HG03571 (cell line): ENCODE data around the gene RAD9A.
"Not testable (repeated sequence)": the region's sequence is repeated elsewhere in the genome, so short reads cannot be mapped to it uniquely, and the experiment has no call there.

ENCODE experiments used
- ATAC-seq: cut with Tn5 transposase; IDR thresholded peaks from one replicate; pipeline ENCODE4 v1.9.1; 2021; ENCODE audit not compliant: unreplicated experiment

The RAD9A gene

GRCh38 chr11:67395555-67396258 lies 3.9 kb downstream of the RAD9A start:
- no peak for ATAC-seq

DNA sequence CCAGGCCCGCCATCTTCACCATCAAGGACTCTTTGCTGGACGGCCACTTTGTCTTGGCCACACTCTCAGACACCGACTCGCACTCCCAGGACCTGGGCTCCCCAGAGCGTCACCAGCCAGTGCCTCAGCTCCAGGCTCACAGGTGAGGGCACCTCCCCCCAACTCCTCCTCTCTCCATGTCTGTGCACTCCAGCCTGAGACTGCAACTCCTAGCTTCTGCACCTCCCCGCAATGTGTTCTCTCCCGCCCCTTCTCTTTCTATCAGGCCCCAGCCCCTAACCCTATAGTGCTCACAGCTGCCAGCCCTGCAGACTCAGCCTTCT lies 4.4 kb downstream of the RAD9A start:
- ATAC-seq: no peak

DNA sequence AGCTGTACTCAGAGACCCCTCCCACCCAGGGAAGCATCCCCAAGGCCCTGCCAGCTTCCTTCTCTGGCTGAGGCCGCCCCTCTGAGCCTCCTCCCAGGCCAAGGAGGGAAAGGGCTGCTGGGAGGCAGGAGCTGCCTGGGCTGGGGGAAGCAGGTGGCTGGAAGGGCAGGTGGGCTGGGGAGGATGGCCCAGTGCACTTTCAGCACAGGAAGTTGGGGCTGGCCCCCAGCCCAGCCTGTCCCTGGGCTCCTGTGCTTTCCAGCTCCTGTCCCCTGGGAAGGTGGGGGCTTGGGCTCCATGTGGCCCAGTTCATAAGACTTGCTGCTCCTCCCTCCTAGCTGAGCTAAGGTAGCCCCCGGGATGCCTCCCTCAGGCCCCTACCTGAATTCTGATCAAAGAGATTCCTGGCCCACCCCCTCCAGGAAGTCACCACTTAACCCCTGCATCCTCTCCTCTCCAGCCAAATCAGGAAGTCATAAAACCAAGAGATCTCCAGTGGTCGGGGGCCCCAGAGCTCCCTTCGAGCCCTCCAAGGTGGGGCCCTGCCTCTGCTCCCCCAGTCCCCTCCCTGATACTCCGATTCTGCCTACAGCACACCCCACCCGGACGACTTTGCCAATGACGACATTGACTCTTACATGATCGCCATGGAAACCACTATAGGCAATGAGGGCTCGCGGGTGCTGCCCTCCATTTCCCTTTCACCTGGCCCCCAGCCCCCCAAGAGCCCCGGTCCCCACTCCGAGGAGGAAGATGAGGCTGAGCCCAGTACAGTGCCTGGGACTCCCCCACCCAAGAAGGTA lies 5.0 kb downstream of the RAD9A start:
- no peak for ATAC-seq

GRCh38 chr11:67397536-67397935 lies 5.8 kb downstream of the RAD9A start:
- no peak for ATAC-seq

- ATAC-seq: no peak
Measured at GRCh38 chr11:67397986-67398660, 6.3 kb downstream of the RAD9A start.

DNA sequence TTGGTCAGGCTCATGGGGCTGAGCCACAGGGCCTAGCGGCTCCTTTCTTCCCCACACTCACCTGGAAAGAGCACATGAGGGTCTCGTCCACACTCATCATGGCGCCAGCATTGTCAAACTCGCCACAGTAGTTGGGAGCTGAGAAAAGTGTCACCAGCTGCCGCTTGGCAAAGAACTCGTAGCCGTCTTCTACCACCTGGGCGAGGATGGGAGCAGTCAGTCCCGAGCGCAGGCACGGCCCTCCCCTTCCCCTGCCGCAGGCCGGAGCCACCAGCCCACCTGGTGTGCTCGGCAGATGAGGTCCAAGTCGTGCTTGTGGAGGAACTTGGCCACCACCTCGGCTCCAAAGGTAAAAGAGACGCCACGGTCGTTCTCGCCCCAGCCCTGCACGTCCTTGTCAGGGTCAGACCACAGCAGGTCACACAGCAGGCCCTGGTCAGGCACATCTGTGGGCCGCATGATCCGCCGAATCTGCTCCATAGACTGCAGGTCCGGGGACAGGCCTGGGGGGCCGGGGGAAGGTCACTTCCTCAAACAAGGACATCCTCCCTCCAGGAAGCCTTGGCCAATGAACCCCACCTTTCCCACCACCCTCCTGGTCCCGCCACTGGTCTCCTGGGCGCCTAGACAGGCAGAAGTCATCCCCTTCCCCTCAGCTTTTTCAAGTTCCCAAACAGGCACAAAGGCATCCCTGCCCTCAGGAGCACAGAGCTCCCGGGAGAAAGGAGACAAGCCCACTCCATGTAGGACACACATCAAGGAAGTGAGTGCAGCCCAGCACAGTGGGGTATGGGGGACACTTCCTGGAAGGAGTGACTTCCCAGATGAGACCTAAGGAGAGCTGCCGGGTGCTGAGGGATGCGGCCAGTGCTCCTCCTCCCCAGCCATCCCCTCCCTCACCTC lies 7.1 kb downstream of the RAD9A start:
- ATAC-seq: no peak

DNA sequence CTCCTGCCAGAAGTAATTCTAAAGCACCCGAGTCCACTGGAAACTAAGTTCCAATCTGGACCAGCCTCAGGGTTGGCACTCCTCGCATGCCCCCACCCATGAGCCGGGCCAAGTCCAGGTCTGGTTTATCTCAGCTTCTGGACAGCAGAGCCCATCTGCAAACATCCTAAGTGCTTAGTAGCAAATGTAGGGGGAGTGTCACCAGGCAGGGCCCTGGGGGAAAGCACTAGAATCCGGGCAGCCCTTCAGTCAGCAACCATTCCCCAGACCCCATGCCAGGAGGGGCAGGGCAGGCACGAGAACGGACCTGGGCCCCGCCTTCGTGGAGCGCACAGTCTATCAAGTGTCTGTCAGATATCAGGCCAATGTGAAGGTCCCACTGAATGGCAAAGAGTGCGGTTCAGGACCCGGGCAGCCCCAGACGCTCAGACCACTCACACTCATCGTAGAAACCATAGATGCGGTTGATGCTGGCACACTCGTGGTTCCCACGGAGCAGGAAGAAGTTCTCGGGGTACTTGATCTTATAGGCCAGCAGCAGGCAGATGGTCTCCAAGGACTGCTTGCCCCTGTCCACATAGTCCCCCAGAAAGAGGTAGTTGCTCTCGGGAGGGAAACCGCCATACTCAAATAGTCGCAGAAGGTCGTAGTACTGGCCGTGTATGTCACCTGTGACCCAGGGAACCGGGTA lies 8.6 kb downstream of the RAD9A start:
- no peak for ATAC-seq

DNA sequence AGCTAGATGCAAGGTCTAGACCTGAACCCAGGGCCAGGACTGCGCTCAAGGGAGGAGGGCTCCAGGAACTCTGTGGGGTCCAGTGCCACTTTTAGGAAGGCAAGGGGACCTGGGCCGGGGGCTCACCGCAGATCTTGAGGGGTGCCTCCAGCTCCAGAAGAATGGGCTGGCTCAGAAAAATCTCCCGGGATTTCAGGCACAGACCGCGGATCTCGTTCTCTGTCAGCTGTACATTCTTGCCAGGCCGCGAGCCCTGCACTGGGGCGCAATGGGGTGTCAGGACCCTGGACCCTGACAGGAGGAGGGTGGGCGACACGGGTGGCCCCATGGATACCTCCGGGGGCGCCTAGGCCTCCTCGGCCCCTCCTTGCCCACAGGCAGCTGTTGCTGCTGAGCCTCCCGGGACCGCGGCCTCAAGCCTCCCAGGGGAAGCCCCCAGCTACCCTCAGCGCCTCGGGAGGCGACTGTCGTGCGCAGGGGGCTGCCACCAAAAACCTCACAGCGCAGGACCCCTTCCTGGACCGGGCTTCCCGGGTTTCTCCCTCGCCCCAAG lies 9.2 kb downstream of the RAD9A start:
- ATAC-seq: peak; percentile 9

- peak; percentile 48 for ATAC-seq
Measured at GRCh38 chr11:67401495-67402191, 9.9 kb downstream of the RAD9A start, which contains the start of gene PPP1CA. Gene PPP1CA, minus strand, starts transcription at chr11:67401858. Its CDS starts 76 bp downstream, at chr11:67401782.

- ATAC-seq: not testable (repeated sequence)
Measured at GRCh38 chr11:67402192-67402839, 10.5 kb downstream of the RAD9A start.

- ATAC-seq: not testable (repeated sequence)
Measured at GRCh38 chr11:67403085-67403484, 11.3 kb downstream of the RAD9A start.

- no peak for ATAC-seq
Measured at GRCh38 chr11:67404515-67405195, 12.9 kb downstream of the RAD9A start.

DNA sequence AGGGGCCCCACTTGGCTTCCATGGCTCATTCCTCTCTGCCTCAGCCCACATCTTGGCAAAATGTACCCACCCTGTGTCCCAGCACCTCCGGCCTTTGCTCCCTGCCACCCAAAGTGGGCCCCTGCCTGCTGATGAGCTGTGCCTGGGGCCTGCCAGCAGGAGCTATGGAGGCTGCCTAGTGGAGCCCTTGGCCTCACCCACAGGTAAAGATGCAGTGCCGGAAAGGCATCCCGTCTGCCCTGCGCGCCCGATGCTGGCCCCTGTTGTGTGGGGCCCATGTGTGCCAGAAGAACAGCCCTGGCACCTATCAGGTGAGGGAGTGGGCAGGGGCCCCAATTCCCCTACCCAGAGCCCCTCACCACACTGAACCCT lies 13.4 kb downstream of the RAD9A start:
- ATAC-seq: no peak

GRCh38 chr11:67405688-67406339 lies 14.0 kb downstream of the RAD9A start:
- ATAC-seq: no peak

DNA sequence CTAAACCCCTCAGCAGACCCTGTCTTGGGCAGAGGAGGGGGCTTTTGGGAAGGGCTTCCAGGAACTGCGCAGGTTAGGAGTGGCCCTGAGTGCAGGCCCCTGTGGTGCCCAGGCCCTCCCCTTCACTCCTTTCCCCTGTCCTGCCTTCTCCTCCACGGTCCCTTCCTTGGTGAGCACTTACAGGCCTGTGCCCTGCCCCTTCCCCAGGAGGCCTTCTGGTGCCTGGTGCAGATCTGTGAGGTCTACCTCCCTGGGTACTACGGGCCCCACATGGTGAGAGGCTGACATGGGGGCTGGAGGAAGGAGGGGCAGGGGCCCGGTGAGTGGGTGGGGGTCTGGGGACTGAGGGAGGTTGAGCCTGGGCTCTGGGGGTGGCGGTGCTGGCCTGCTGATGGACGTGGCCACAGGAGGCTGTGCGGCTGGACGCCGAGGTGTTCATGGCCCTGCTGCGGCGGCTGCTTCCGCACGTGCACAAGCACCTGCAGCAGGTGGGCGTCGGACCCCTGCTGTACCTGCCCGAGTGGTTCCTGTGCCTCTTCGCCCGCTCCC lies 14.7 kb downstream of the RAD9A start:
- ATAC-seq: no peak

DNA sequence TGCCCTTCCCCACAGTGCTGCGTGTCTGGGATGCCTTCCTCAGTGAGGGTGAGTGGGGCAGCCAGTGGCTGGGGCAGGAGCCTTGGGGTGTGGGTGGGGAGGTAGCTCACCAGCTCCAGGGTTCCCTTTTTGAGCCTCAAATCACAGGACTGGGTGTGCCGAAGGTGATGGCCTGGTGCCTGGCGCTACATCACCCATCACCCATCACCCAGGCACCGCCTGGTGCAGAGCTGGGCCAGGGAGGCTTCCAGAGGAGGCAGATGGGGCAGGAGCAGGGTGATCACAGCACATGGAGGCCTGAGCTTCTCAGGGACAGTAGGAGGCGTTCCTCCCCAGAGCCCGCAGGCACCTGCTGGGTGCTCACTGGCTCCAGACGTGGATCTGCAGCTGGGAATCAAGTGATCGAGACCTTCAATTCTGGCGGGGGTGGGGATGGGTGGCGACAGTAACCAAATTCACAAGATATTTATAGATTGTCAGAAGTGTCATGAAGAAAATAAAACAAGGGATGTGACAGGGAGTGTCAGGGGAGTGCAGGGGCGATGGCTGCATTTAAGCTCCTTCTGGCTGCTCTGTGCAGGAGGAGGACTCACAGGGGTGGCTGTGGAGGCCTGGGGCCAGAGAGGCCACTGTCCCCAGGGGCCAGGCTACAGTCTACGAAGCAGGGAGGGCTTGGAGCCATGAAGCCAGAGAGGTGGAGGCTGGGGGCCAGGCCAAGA lies 15.3 kb downstream of the RAD9A start:
- ATAC-seq: no peak

- no peak for ATAC-seq
Measured at GRCh38 chr11:67407688-67408163, 15.9 kb downstream of the RAD9A start.
